ENCODE results near the gene CFAP97D1.

CFAP97D1 gene

DNA sequence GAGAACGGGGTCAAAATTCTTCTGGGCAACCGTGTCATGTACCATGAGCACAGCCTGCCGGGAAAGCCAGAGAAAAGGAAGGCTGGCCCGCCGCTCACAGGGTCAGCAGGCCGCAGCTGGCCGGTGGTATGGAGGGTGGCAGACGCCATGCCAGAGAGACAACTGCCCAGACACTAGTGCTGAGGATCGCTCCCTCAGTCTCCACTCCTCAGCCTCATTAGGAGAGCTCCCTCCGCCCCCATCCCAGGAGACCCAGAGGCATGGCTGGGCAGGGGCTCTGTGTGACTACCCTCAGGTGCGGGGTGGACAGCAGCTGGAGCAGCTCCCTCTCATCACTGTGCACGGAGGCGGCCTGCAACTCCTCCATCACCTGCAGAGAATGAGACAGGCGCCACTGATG, 49.5 kb downstream of the CFAP97D1 start:
- no peak for ATAC-seq
- DNase-seq, result no peak

DNA sequence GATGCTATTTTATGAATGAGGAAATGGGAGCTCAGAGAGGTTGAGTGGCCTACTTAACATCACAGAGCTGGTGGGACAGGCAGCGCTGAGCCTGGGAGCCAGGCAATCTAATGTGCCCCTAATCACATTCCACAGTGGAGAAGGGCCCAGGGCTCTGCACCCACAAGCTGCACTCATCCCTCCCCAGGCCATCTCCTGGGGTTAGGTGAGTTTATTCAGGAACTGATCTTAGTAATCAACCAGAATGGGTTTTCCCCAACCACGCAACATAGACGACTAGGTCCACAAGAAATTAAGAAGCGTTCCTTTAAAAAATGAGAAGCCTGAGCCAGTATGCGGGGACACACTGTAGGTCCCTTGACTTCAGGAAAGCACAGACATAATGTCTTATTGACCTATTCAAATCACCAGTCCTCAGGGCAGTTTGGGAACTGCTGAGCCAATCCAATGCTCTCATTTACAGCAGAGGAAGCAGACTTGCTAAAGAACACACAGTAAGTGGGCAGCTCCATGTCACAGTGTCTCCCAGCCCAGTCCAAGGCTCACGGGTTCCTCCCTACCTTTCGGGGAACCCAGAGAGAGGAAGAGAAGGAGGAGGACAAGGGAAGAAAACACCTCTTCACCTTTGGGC, 50.4 kb downstream of the CFAP97D1 start:
- ATAC-seq, result peak; percentile 42
- peak; percentile 12 for DNase-seq

- ATAC-seq (no peak), DNase-seq (no peak)
Observed at GRCh38 chr17:43831633-43832032, 51.4 kb downstream of the CFAP97D1 start.

- peak; percentile 30 for DNase-seq
- ATAC-seq, result peak; percentile 34
Observed at GRCh38 chr17:43832168-43832975, 52.1 kb downstream of the CFAP97D1 start.

GRCh38 chr17:43832976-43833829, 53.0 kb downstream of the CFAP97D1 start, which contains the start of gene MPP3:
TSS of gene MPP3 (minus strand) at chr17:43833146. CDS start at chr17:43831906, 1,240 bp downstream.
- ATAC-seq, result peak; percentile 50
- DNase-seq, result peak; percentile 40

GRCh38 chr17:43834106-43834505, 53.9 kb downstream of the CFAP97D1 start:
- DNase-seq (no peak), ATAC-seq (no peak)
